ENCODE results near the gene ZNF324B.
"Not testable (repeated sequence)": the region's sequence is repeated elsewhere in the genome, so short reads cannot be mapped to it uniquely, and the experiment has no call there.

The ZNF324B gene

GRCh38 chr19:58456111-58456510, 4.7 kb downstream of the ZNF324B start:
- no peak for DNase-seq

- DNase-seq = no peak
Observed at GRCh38 chr19:58460039-58460438, 8.6 kb downstream of the ZNF324B start.

- no peak for DNase-seq
Observed at GRCh38 chr19:58466089-58466759, 14.8 kb downstream of the ZNF324B start.

GRCh38 chr19:58466760-58467589, 15.6 kb downstream of the ZNF324B start, which contains the start of gene ZNF324:
Gene ZNF324, plus strand, starts transcription at chr19:58467080. Its CDS starts 2,106 bp downstream, at chr19:58469186.
- peak; percentile 98 for DNase-seq

- no peak for DNase-seq
Observed at GRCh38 chr19:58468216-58468839, 16.9 kb downstream of the ZNF324B start.

- DNase-seq = no peak
Observed at GRCh38 chr19:58469241-58470013, 18.0 kb downstream of the ZNF324B start.

- DNase-seq = not testable (repeated sequence)
Observed at GRCh38 chr19:58470837-58471543, 19.6 kb downstream of the ZNF324B start.

GRCh38 chr19:58471736-58472135, 20.3 kb downstream of the ZNF324B start:
- DNase-seq = no peak

- DNase-seq = no peak
Observed at GRCh38 chr19:58473775-58474174, 22.4 kb downstream of the ZNF324B start.

GRCh38 chr19:58474291-58474996, 23.0 kb downstream of the ZNF324B start:
- no peak for DNase-seq

- DNase-seq = no peak
Observed at GRCh38 chr19:58474997-58475713, 23.7 kb downstream of the ZNF324B start.

GRCh38 chr19:58475714-58476497, 24.5 kb downstream of the ZNF324B start, which contains the start of gene ZNF446:
Gene ZNF446, plus strand, starts transcription at chr19:58476352. Its CDS starts 867 bp downstream, at chr19:58477219.
- peak; percentile 96 for DNase-seq

- DNase-seq = no peak
Observed at GRCh38 chr19:58476498-58477015, 25.1 kb downstream of the ZNF324B start.

GRCh38 chr19:58477130-58477529, 25.7 kb downstream of the ZNF324B start:
- no peak for DNase-seq

- no peak for DNase-seq
Observed at GRCh38 chr19:58477871-58478270, 26.4 kb downstream of the ZNF324B start.

- no peak for DNase-seq
Observed at GRCh38 chr19:58479303-58479702, 27.9 kb downstream of the ZNF324B start.

- DNase-seq = no peak
Observed at GRCh38 chr19:58479736-58480480, 28.5 kb downstream of the ZNF324B start.

- DNase-seq = no peak
Observed at GRCh38 chr19:58480481-58480830, 29.0 kb downstream of the ZNF324B start.

GRCh38 chr19:58480831-58481230, 29.4 kb downstream of the ZNF324B start:
- no peak for DNase-seq

Measured in stimulated activated naive CD4-positive, alpha-beta T cell treated with Interleukin-2 at 50 U/mL for 16 hours (primary cell).